Measurements from ENCODE around the gene GPR137B.

DNA sequence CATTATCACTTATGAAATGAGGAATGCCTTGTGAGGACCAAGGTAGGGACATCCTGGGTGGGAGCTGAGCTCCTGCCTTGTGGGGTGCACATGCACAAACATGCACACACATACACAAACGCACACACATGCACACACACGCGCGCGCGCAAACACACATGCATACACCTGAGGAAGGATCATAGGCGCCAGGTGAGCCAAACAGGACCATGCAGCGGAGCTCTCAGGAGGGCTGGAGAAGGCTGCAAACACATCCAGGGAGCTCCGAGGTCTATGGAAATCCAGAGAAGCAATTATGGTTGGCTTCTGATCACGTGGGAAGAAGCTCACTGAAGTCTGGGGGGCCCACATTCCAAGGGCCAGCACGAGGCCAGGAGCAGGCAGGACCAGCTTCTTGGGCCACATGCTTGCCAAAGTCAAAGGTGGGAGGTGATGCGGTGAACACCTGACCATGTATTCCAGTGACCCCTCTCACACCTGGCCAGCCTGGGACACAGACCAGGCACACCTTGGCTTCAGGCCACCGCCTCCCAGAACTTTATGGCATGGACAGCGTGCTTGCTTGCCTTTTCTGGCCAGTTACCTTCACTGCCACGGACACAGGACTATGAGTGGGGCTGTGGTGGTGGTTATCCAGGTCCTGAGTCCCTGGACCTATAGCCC, 13.6 kb downstream of the GPR137B start:
- no peak for TF ChIP-seq POLR2A (IDR thresholded peaks at IDR 0.05)
- TF ChIP-seq, protein P1, sequence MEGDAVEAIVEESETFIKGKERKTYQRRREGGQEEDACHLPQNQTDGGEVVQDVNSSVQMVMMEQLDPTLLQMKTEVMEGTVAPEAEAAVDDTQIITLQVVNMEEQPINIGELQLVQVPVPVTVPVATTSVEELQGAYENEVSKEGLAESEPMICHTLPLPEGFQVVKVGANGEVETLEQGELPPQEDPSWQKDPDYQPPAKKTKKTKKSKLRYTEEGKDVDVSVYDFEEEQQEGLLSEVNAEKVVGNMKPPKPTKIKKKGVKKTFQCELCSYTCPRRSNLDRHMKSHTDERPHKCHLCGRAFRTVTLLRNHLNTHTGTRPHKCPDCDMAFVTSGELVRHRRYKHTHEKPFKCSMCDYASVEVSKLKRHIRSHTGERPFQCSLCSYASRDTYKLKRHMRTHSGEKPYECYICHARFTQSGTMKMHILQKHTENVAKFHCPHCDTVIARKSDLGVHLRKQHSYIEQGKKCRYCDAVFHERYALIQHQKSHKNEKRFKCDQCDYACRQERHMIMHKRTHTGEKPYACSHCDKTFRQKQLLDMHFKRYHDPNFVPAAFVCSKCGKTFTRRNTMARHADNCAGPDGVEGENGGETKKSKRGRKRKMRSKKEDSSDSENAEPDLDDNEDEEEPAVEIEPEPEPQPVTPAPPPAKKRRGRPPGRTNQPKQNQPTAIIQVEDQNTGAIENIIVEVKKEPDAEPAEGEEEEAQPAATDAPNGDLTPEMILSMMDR (IDR thresholded peaks at IDR 0.05 in 8 of 11, conservative IDR thresholded peaks at IDR 0.05 in 3 of 11), result no peak
